Motor neuron (in vitro differentiated cells): ENCODE data around the gene FBXO3. TPM values are rescaled to one million over a fixed set of nuclear protein-coding genes. Genes with fewer than 3 reads are reported as not detected.
"Not testable (repeated sequence)": the region's sequence is repeated elsewhere in the genome, so short reads cannot be mapped to it uniquely, and the experiment has no call there.

Source experiments
- ATAC-seq, 8 experiments: fragments of 200-7000 bp; cut with Tn5 transposase; replicated peaks in 6 of 8; 2 replicates each; pipeline ENCODE4 v1.8.0; 2021; ENCODE audit warnings: mild to moderate bottlenecking in 8 of 8, moderate library complexity in 8 of 8
- H3K27ac ChIP-seq, 2 donors: fragments of 250-450 bp; sonication (Bioruptor Pico); 2 replicates each; pipeline ENCODE4 v1.9.0; 2021; ENCODE audit warnings: antibody characterized with exemption in 2 of 2, mild to moderate bottlenecking in 2 of 2, moderate library complexity in 1 of 2
- H3K4me1 ChIP-seq, 2 donors: fragments of 250-450 bp; sonication (Bioruptor Pico); replicated peaks in 1 of 2; 2 replicates each; pipeline ENCODE4 v1.6.1; 2021; ENCODE audit warnings: antibody characterized with exemption in 2 of 2, mild to moderate bottlenecking in 2 of 2, moderate library complexity in 1 of 2
- H3K4me3 ChIP-seq, 5 donors: fragments of 250-450 bp; sonication (Bioruptor Pico); 2 replicates each; pipeline ENCODE4 v1.9.0; 2021; ENCODE audit warnings: antibody characterized with exemption in 5 of 5, mild to moderate bottlenecking in 5 of 5, moderate library complexity in 4 of 5
- WGBS, 10 experiments: fragments of 450-650 bp; shearing (Covaris generic); methylation state at CpG; one replicate each; pipeline ENCODE4 v1.0.0; 2022; 5-methylcytosine and 5-hydroxymethylcytosine counted together
- in situ Hi-C, 9 experiments: fragments of 400-800 bp; cut with MboI; loops; one replicate each; pipeline ENCODE4 v1.15.0; 2021; ENCODE audit warnings: low sequenced_read_pairs in 9 of 9, low pct_unique_long_range_greater_than_20kb in 2 of 9; ENCODE audit not compliant: unreplicated experiment in 9 of 9
- total RNA-seq, 8 experiments: library from RNA; unstranded; fragments of 300-600 nt; gene quantifications; 2 replicates each; pipeline versions ENCODE4 v1.2.3 to v1.2.4, GENCODE V29; 2022

FBXO3 gene
- total RNA-seq, 8 experiments from 2014 or later = 21.0 to 46.4 (median 28.3) TPM

DNA sequence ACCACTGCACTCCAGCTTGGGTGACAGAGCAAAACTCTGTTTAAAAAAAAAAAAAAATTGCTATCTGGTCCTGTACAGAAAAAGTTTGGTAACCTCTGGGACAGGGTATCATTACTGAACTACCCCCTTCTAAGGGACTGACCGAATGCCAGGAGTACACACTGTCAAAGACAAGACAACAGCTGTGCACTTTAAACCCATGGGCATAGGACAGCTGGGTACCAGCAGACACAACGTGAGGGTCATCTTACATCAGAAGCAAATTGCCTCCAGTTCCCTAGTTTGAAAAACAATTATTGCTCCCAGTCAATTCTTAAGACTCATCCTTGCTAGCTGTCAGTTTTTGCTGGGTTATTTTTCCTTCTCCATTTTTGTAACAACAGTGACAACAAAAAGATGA is 55.9 kb downstream of the FBXO3 start:
- WGBS, 10 experiments = 67 to 100% (median 86%) methylated on average over 1 to 2 of the region's 2 CpGs; no CpG with 5 or more reads in 5 of the 10 experiments
- Histone ChIP-seq H3K4me1 (no peaks in the 10 kb centered on the region), H3K27ac (no peak overlapping the region), H3K4me3 (no peak overlapping the region)
- in situ Hi-C loops = no loop called here
- no peak for ATAC-seq

GRCh38 chr11:33716243-33716642 is 58.1 kb downstream of the FBXO3 start:
- H3K4me1 ChIP-seq = no peaks in the 10 kb centered on the region
- no peak overlapping the region for H3K4me3 ChIP-seq
- no peak overlapping the region for H3K27ac ChIP-seq
- ATAC-seq = peak in 3 of 8 experiments; percentile 21 to 66 (median 49)
- in situ Hi-C loops = no loop called here
- WGBS, 10 experiments = 40 to 100% (median 80%) methylated on average over 1 to 2 of the region's 2 CpGs; no CpG with 5 or more reads in 4 of the 10 experiments

DNA sequence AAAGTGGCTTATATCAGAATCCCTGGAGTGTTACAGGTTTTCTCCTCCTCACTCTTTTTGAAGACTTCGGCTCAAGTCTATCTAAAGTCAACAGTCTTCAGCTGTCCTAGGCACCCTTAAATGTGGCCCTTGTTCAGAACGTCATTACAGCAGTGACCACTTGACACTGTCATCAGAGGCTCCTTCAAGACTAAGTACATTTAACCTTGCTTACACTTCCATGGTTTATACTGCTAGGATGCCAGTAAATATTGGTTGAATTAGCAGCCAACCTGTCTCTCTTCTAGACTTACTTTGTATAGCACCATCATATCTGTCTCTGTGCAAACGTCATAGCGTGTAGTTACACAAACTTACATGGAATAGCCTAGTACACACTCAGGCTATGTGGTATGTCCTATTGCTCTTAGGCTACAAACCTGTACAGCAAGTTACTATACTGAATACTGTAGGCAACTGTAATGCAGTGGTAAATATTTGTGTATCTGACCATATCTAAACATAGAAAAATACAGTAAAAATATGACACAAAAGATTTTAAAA is 60.4 kb downstream of the FBXO3 start:
- Histone ChIP-seq H3K4me3 (no peak overlapping the region), H3K27ac (no peak overlapping the region), H3K4me1 (no peaks in the 10 kb centered on the region)
- in situ Hi-C loops = no loop called here
- ATAC-seq = no peak
- WGBS, 10 experiments = 50 to 100% (median 85%) methylated on average over 1 to 4 of the region's 4 CpGs

DNA sequence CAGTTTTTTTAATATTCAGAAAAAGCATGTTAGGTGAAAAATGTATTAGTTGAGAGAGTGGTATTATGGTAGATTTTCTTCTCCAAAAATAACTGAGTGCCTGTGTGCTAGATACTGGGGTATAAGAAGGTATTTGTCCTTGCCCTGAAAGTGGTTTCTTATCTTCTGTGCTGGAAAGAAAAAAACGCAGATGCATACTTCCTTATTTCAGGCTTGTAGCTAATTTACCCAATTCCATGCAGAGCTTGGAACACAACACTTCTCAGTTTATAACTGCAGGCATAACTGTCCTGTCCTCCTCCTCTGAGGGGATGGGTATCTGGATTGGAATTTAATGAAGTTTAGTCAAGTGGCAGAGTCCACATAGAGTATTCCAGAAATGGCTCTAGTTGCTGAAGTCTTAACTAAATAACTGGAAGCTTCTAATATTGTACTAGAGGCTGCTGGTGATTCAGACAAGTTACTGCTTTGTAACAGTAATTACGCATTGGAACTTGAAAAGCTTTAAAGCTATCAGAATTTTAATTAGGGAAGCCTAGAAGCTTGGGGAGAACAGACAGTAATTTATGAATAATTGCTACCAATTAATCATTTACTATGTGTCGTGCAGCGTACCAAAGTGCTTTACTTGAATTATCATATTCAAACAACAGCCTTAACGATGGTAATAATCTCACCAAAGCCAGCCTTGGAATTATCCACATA is 61.0 kb downstream of the FBXO3 start:
- ATAC-seq = no peak
- Histone ChIP-seq H3K27ac (no peak overlapping the region), H3K4me1 (no peaks in the 10 kb centered on the region), H3K4me3 (no peak overlapping the region)
- WGBS, 10 experiments = 14 to 96% (median 80%) methylated on average over 1 to 5 of the region's 5 CpGs
- in situ Hi-C loops = no loop called here

GRCh38 chr11:33712436-33712835 is 61.9 kb downstream of the FBXO3 start:
- Histone ChIP-seq H3K27ac (no peak overlapping the region), H3K4me1 (no peaks in the 10 kb centered on the region), H3K4me3 (no peak overlapping the region)
- in situ Hi-C loops = no loop called here
- WGBS, 10 experiments = 70 to 100% (median 89%) methylated on average over 1 to 3 of the region's 3 CpGs; no CpG with 5 or more reads in 2 of the 10 experiments
- no peak for ATAC-seq

GRCh38 chr11:33709466-33709865 is 64.9 kb downstream of the FBXO3 start:
- WGBS, 10 experiments = 30 to 100% (median 50%) methylated on average over 1 to 3 of the region's 3 CpGs; no CpG with 5 or more reads in 3 of the 10 experiments
- no peak overlapping the region for H3K4me3 ChIP-seq
- H3K27ac ChIP-seq = no peak overlapping the region
- in situ Hi-C loops = no loop called here
- ATAC-seq = no peak
- H3K4me1 ChIP-seq = no peaks in the 10 kb centered on the region

- no peak overlapping the region for H3K4me3 ChIP-seq
- no peaks in the 10 kb centered on the region for H3K4me1 ChIP-seq
- no peak for ATAC-seq
- no peak overlapping the region for H3K27ac ChIP-seq
- 89 to 100% (median 100%) methylated on average over 1 of the region's 1 CpG; no CpG with 5 or more reads in 5 of the 10 experiments for WGBS, 10 experiments
- in situ Hi-C loops = no loop called here
Observed at GRCh38 chr11:33708985-33709384, 65.3 kb downstream of the FBXO3 start.

DNA sequence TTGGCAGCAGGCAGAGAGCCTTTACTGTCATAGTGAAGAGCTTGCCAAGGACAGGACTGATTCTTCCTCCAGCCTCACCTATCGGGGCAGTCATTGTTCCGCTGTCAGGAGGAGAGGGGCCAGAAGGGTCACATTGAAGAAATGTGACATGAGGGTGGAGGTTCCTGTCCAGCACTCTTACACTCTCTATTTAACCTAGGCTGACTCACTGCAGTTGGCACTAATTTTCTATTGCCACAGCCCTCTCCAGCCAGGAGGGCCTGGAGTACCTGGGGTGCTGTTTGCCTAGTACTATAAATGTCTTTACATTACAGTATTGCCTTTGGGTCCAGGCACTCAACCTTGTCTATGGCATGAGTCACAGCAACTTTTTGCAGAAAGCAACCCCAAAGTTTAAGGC is 66.5 kb downstream of the FBXO3 start:
- ATAC-seq, H3K4me3 ChIP-seq, H3K4me1 ChIP-seq, in situ Hi-C loops, H3K27ac ChIP-seq: not testable (repeated sequence)
- whole genome bisulfite sequencing, 10 experiments = no CpG with 5 or more reads among the region's 2 CpGs

DNA sequence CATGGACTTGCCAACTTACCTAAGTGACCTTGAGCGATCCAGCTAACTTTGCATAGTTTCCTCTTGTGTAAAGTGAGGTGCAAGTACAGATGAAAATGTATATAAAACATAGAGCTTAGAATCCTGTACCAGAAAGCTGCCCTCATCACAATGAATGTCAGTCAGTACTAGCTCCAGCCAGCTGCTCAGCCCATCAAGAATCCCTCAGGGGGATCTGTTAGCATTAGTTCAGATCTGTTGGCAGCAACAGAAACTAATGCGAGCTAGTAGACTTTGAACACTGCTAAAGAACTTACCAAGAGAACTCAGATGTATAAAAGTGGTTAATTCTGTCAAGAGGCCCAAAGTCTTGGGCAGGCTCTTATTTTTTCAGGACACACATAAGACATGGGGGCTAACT is 67.4 kb downstream of the FBXO3 start:
- in situ Hi-C loops = no loop called here
- ATAC-seq = no peak
- H3K4me1 ChIP-seq = peaks cover 3 to 6% of the 10 kb centered on the region in 2 donors
- no peak overlapping the region for H3K4me3 ChIP-seq
- no peak overlapping the region for H3K27ac ChIP-seq
- 83 to 100% (median 100%) methylated on average over 1 to 2 of the region's 2 CpGs; no CpG with 5 or more reads in 1 of the 10 experiments for WGBS, 10 experiments

DNA sequence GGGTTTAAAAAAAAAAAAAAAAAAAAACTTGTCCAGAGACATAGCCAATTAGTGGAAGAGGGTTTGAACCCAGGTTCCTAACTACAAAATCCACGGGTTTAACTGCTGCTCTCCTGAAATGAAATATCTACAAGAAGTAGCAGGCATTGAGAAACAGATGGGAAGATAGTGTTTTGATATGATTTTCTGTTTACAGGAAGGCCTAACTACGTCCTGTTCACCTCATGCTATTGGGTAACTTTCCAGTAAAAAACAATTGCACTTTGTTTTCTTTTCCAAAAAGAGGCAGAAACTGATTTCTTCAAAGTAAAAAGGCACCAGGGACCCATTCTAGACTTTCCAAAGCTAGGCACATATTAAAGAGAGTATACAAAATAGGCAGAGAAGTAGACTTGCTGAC is 67.8 kb downstream of the FBXO3 start:
- in situ Hi-C loops = no loop called here
- no peak overlapping the region for H3K27ac ChIP-seq

DNA sequence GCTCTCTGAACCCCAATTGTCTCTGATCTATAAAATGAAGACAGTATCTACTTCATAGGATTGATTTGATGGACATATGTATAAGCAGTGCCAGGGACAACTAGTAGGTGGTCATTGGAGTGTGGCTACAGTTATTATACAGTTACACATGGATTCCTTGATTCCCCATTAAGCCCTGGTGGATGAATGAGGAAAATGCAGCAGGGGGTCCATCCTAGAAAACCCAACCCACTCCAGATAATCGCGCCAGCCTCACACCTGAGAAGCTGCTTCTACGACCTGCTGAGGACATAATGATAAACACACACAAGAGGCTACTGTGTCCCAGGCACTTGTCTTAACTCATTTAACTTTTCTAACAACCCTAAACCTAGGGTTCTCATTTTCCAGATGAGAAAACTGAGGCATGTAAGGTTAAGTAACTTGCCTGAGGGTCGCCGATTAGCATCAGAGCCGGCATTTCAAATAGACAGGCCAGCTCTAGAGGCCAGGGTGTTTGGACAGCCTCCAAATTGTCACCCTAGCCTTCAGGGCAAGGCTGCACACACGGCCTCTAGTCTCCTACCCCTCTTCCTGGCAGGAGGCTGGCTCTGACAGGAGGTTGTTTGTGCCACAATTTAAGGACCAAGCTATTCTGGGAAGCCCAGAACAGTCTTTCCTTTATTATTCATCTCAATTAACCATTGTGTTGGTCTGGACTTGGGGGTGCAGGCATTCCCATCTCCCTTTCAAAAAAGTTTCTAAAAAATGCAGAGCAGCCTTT is 69.9 kb downstream of the FBXO3 start:
- Histone ChIP-seq H3K4me3 (no peak overlapping the region), H3K4me1 (peaks cover 11 to 15% of the 10 kb centered on the region in 2 donors), H3K27ac (no peak overlapping the region)
- no peak for ATAC-seq
- in situ Hi-C loops = no loop called here
- WGBS, 10 experiments = 57 to 86% (median 65%) methylated on average over 1 to 4 of the region's 7 CpGs; no CpG with 5 or more reads in 5 of the 10 experiments

More for the DNA sequence above, 67.8 kb downstream of the FBXO3 start:
- no peak for ATAC-seq
- Histone ChIP-seq H3K4me1 (peaks cover 7 to 10% of the 10 kb centered on the region in 2 donors), H3K4me3 (no peak overlapping the region)
- WGBS, 10 experiments = 56 to 100% (median 85%) methylated on average over 1 to 2 of the region's 2 CpGs

- H3K27ac ChIP-seq = no peak overlapping the region
- WGBS, 10 experiments = 69 to 100% (median 80%) methylated on average over 2 to 3 of the region's 4 CpGs; no CpG with 5 or more reads in 7 of the 10 experiments
- peaks cover 11 to 15% of the 10 kb centered on the region in 2 donors for H3K4me1 ChIP-seq
- no peak overlapping the region for H3K4me3 ChIP-seq
- no peak for ATAC-seq
- in situ Hi-C loops = no loop called here
Observed at GRCh38 chr11:33703788-33704187, 70.5 kb downstream of the FBXO3 start.

DNA sequence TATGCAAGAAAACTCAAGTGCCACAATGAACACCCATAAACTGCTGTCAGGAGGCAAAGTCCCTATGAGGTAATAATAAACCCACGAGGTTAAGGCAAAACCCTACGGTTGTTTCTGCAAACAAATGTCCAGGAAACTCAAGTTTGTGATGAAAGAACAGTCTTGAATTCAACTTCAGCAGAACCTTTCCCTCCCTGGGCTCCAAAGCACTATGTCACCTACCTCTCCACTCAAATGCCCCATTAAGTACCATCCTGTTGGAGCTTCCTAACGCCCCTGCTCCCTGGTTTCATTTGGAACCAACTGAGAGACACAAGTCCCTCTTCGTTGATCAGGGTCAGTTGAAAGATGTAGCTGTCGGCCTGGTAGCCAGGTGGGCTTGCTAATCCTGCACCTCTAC is 71.1 kb downstream of the FBXO3 start:
- 72 to 100% (median 83%) methylated on average over 1 to 3 of the region's 5 CpGs; no CpG with 5 or more reads in 4 of the 10 experiments for WGBS, 10 experiments
- ATAC-seq = no peak
- Histone ChIP-seq H3K27ac (no peak overlapping the region), H3K4me3 (no peak overlapping the region), H3K4me1 (peaks cover 11 to 15% of the 10 kb centered on the region in 2 donors)
- in situ Hi-C loops = no loop called here
